Astrocyte of the cerebellum (primary cell): ENCODE measurements around the gene SLC38A10.
A peak's percentile ranks its signal among the peaks of the same experiment; 100 is the strongest.

Experiments used
- DNase-seq: peaks from one replicate; pipeline ENCODE4 v3.0.0-alpha.2; 2011; ENCODE audit warnings: low read depth
- H3K4me3 ChIP-seq: 2 replicates; pipeline ENCODE4 v1.5.1; 2011; ENCODE audit warnings: mild to moderate bottlenecking, low read depth, low read length, moderate library complexity
- in situ Hi-C: cut with HindIII; loops from 2 replicates; pipeline ENCODE4 v1.10.0; 2017; ENCODE audit warnings: low sequenced_read_pairs
- TF ChIP-seq, protein P1 (sequence below): IDR thresholded peaks from 2 replicates; pipeline ENCODE4 v1.5.1; 2012; ENCODE audit warnings: low read length, low read depth, moderate library complexity, mild to moderate bottlenecking; ENCODE audit errors: missing control alignments

SLC38A10 gene

DNA sequence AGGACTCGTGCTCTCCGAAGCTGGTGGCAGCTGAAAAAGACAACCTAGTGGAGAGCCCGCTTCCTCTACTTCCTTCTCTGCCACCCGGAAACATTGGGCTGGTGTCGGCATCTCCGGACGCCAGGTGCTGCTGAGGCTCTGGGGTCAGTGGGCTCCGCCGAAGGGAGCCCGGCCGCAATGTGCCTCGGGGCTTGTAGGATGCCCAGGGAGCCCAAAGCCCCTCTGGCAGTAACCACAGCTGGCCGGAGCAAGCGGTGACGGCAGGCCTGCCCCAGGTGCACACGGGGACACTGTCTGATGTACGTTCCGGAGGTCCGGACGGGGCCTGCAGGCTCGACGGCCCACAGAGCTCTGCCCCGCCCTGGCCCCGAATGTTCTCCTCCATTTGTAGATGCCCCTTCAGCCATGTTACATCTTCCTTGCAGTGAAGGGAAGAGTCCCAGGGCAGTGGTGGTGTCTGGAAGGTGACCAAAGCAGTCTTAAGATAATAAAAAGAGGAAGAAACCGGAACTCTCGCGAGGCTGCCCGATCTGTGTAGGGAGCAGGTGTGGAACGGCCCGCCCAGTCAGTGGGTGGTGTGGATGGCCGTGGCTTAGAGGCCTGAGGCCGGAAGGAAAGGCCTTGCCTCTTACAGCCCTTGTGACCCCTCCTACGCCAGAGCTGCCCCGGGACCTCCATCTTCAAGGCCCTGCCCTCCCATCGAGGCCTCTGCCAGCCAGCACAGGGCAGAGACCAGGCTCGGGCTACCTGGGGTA, 33.3 kb downstream of the SLC38A10 start:
- H3K4me3 ChIP-seq = no peak overlapping the region
- in situ Hi-C loops = no loop called here
- TF ChIP-seq, protein P1, sequence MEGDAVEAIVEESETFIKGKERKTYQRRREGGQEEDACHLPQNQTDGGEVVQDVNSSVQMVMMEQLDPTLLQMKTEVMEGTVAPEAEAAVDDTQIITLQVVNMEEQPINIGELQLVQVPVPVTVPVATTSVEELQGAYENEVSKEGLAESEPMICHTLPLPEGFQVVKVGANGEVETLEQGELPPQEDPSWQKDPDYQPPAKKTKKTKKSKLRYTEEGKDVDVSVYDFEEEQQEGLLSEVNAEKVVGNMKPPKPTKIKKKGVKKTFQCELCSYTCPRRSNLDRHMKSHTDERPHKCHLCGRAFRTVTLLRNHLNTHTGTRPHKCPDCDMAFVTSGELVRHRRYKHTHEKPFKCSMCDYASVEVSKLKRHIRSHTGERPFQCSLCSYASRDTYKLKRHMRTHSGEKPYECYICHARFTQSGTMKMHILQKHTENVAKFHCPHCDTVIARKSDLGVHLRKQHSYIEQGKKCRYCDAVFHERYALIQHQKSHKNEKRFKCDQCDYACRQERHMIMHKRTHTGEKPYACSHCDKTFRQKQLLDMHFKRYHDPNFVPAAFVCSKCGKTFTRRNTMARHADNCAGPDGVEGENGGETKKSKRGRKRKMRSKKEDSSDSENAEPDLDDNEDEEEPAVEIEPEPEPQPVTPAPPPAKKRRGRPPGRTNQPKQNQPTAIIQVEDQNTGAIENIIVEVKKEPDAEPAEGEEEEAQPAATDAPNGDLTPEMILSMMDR = no peak
- no peak for DNase-seq

- H3K4me3 ChIP-seq = no peak overlapping the region
- in situ Hi-C loops = no loop called here
- no peak for DNase-seq
- TF ChIP-seq, protein P1 = no peak
These were observed 34.0 kb downstream of the SLC38A10 start for GRCh38 chr17:81261096-81261495.

DNA sequence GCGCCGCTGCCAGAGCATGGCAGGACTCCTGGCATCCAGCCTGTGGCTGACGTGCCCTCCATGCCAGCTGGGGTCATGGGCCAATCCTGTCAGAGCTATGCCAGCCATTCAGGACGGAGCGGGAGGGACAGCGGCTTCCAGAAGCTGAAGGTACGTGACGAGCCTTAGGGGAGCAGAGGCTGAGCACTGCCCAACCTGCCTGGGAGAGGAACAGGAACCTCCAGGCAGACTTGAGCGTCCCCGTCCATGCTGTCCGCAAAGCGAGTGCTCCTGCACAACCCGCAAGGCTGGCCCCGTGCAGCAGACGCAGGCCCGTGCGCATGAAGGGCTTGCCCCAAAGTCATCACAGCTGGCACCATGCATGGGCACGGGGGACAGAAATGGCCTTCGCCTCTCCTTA, 34.5 kb downstream of the SLC38A10 start:
- no peak for DNase-seq
- TF ChIP-seq, protein P1 = no peak
- in situ Hi-C loops = no loop called here
- no peak overlapping the region for H3K4me3 ChIP-seq

GRCh38 chr17:81260171-81260570, 34.9 kb downstream of the SLC38A10 start:
- in situ Hi-C loops = no loop called here
- no peak for DNase-seq
- H3K4me3 ChIP-seq = no peak overlapping the region
- TF ChIP-seq, protein P1 = no peak

GRCh38 chr17:81259058-81259605, 36.0 kb downstream of the SLC38A10 start:
- no peak for DNase-seq
- TF ChIP-seq, protein P1 = no peak
- in situ Hi-C loops = no loop called here
- H3K4me3 ChIP-seq = no peak overlapping the region

GRCh38 chr17:81258292-81258691, 36.8 kb downstream of the SLC38A10 start:
- in situ Hi-C loops = no loop called here
- TF ChIP-seq, protein P1 = peak; percentile 4
- no peak for DNase-seq
- no peak overlapping the region for H3K4me3 ChIP-seq
